Femur (tissue), 1 donor: ENCODE results near the gene KIF5C.

Experiments
- DNase-seq: peaks from one replicate; pipeline ENCODE4 v3.0.0-alpha.2; 2017

KIF5C gene

GRCh38 chr2:148926291-148926961, 51.4 kb downstream of the KIF5C start:
- DNase-seq: peak; percentile 28

- DNase-seq: no peak
These were observed 52.0 kb downstream of the KIF5C start for GRCh38 chr2:148926981-148927401.

GRCh38 chr2:148928395-148928794, 53.4 kb downstream of the KIF5C start:
- no peak for DNase-seq

- DNase-seq: no peak
These were observed 55.2 kb downstream of the KIF5C start for GRCh38 chr2:148930046-148930775.

- DNase-seq: no peak
These were observed 57.5 kb downstream of the KIF5C start for GRCh38 chr2:148932536-148932935.

GRCh38 chr2:148933456-148933855, 58.4 kb downstream of the KIF5C start:
- no peak for DNase-seq

GRCh38 chr2:148935791-148936190, 60.8 kb downstream of the KIF5C start:
- DNase-seq: no peak

- no peak for DNase-seq
These were observed 61.9 kb downstream of the KIF5C start for GRCh38 chr2:148936857-148937450.

- DNase-seq: no peak
These were observed 64.2 kb downstream of the KIF5C start for GRCh38 chr2:148939271-148939670.

- DNase-seq: no peak
These were observed 68.1 kb downstream of the KIF5C start for GRCh38 chr2:148943097-148943496.

- no peak for DNase-seq
These were observed 69.5 kb downstream of the KIF5C start for GRCh38 chr2:148944536-148944935.

- DNase-seq: no peak
These were observed 72.3 kb downstream of the KIF5C start for GRCh38 chr2:148947299-148947698.

- DNase-seq: no peak
These were observed 73.8 kb downstream of the KIF5C start for GRCh38 chr2:148948868-148949267.

GRCh38 chr2:148949348-148949747, 74.3 kb downstream of the KIF5C start:
- DNase-seq: no peak

- DNase-seq: no peak
These were observed 77.6 kb downstream of the KIF5C start for GRCh38 chr2:148952621-148953020.

- DNase-seq: no peak
These were observed 78.4 kb downstream of the KIF5C start for GRCh38 chr2:148953426-148953825.

- no peak for DNase-seq
These were observed 79.5 kb downstream of the KIF5C start for GRCh38 chr2:148954536-148954935.

- DNase-seq: no peak
These were observed 80.8 kb downstream of the KIF5C start for GRCh38 chr2:148955798-148956197.

GRCh38 chr2:148957023-148957422, 82.0 kb downstream of the KIF5C start:
- no peak for DNase-seq

- DNase-seq: no peak
These were observed 84.7 kb downstream of the KIF5C start for GRCh38 chr2:148959745-148960144.

GRCh38 chr2:148960483-148960882, 85.5 kb downstream of the KIF5C start:
- no peak for DNase-seq

- no peak for DNase-seq
These were observed 88.4 kb downstream of the KIF5C start for GRCh38 chr2:148963461-148963860.

GRCh38 chr2:148965623-148966437, 90.8 kb downstream of the KIF5C start:
- no peak for DNase-seq
